NCI-H510A treated with DMSO at 0.1 percent for 48 hours (cell line): ENCODE results near the gene ZP3.
A peak's percentile ranks its signal among the peaks of the same experiment; 100 is the strongest.
"Not testable (repeated sequence)": the region's sequence is repeated elsewhere in the genome, so short reads cannot be mapped to it uniquely, and the experiment has no call there.

Experiments used
- DNase-seq: peaks from one replicate; lab custom pipeline; 2025; lab: John Stamatoyannopoulos, UW

The ZP3 gene

GRCh38 chr7:76424413-76425111 is at the start of gene ZP3:
ZP3 (plus strand) TSS chr7:76424950; CDS start chr7:76424965, 15 bp downstream.
- DNase-seq: no peak

- no peak for DNase-seq
Measured at GRCh38 chr7:76375251-76375650, 49.5 kb upstream of the ZP3 start.

DNA sequence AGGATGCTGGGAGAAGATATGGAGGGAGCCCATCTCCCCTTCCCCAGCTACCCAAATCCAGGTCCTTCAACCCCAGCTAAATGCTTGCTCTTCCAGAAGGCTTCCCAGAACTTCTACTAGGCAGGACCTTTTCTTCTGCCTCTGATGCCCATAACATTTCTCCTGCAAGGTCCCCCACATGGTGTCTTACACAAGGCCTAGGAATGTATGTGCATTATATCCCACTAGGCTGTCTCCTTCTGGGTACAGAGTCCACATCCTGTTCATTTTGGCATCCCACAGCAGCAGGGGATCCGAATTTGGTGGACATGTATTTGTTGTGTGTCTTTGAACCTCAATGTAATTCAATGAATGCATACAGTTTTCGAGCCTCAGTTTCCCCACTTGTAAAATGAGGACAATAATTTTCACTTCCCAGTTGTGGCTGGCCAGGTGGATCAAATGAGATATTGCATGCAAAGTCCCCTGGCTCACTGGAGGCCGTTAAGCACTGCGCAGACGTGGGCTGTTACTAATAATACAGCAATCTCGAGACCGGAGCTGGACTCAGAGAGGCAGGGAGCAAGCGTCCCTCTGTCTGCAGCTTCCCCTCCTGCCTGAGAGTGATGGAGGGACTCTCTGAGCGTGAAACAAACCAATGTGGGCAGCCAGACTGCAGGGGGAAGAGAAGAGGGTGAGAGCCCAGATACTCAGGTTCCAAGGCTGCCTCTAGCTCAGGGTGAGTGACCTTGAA is 47.4 kb upstream of the ZP3 start:
- DNase-seq: no peak

GRCh38 chr7:76380623-76380966 is 44.2 kb upstream of the ZP3 start:
- DNase-seq: no peak

GRCh38 chr7:76381814-76382213 is 42.9 kb upstream of the ZP3 start:
- no peak for DNase-seq

- DNase-seq: peak; percentile 5
Measured at GRCh38 chr7:76383089-76383944, 41.4 kb upstream of the ZP3 start.

GRCh38 chr7:76386691-76387260 is 38.0 kb upstream of the ZP3 start:
- no peak for DNase-seq

DNA sequence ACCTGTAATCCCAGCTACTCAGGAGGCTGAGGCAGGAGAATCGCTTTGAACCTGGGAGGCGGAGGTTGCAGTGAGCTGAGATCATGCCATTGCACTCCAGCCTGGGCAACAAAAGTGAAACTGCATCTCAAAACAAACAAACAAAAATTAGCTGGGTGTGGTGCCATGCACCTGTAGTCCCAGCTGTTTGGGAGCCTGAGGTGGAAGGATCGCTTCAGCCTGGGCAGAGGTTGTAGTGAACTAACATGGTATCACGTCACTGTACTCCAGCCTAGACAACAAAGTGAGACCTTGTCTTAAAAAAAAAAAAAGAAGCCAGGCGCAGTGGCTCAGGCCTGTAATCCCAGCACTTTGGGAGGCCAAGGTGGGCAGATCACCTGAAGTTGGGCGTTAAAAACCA is 37.0 kb upstream of the ZP3 start:
- not testable (repeated sequence) for DNase-seq

DNA sequence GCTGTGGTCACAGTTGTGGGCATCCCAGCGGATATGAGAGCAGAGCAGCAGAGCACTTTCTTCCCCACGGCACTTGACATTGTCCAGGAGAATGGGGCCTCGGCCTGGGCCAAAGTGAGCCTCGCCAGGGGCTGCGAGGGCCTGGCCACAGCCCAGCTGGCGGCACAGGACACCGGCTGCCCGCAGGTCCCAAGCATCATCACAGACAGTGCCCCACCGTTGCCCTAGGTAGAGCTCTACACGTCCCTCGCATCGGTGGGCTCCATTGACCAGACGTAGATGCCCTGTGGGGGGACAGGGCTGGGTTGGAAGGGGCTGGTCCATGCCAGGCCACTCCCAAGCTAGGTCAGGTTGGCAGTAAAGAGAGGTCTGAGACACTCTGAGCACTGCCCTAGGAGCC is 34.7 kb upstream of the ZP3 start:
- DNase-seq: no peak

- DNase-seq: no peak
Measured at GRCh38 chr7:76392531-76393115, 32.1 kb upstream of the ZP3 start.

DNA sequence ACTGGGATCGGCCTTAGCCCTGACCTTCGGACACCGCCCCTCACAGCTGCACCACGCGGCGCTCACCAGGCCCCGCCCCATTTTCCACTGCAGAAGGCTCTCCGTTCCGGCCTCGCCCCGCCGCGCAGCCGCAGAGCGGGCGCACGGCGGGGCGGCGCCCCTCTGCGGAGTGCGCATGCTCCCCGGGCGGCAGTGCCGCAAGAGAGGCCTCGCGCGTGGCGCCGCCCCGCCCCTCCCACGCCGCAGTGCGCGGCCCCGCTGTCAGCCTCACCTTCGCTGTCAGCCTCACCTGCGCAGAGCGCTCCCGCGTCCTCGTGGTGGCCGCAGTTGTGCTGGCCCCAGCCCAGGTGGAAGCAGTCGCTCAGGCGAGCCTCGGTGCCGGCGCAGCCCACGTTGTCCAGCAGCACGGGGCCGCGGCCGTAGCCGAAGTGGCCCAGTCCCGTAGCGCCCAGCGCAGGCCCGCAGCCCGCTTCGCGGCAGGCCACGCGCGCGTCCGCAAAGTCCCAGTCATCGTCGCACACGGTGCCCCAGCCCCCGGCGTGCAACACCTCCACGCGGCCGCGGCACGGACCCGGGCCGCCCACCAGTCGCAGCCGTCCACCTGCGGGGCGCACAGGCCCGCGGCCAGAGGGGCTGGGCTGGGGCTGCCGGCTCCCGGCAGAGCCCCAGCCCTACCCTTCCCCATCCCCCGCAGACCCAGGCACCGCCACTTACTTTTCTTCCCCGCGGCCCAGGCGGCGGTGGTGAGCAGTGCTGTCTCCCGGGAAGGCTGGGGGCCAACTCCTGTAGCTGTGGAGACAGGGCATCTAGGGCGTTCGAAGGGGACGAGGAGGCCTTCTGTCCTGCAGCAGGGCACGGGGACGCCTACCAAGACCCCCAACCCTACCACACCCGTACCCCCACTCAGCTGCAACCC is 31.4 kb upstream of the ZP3 start:
- DNase-seq: peak; percentile 68

DNA sequence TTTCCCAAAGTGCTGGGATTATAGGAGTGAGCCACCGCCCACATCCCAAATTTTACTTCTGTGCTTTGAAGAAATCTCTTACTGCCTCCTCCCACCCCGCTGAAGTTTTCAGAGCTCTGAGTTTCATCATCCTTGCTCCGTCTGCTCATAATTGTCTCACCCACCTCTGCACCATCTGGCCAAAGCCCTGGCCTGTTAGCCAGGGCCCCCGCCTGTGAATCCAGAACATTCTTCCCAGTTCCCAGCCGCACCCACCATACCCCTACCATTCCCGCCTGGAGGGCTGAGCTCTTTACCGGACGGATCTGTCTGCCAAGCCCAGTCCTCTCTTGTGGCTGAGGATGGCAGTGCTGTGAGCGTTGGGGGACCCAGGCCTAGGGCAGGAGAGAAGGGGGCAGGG is 29.8 kb upstream of the ZP3 start:
- no peak for DNase-seq

GRCh38 chr7:76395605-76395964 is 29.2 kb upstream of the ZP3 start:
- not testable (repeated sequence) for DNase-seq

DNA sequence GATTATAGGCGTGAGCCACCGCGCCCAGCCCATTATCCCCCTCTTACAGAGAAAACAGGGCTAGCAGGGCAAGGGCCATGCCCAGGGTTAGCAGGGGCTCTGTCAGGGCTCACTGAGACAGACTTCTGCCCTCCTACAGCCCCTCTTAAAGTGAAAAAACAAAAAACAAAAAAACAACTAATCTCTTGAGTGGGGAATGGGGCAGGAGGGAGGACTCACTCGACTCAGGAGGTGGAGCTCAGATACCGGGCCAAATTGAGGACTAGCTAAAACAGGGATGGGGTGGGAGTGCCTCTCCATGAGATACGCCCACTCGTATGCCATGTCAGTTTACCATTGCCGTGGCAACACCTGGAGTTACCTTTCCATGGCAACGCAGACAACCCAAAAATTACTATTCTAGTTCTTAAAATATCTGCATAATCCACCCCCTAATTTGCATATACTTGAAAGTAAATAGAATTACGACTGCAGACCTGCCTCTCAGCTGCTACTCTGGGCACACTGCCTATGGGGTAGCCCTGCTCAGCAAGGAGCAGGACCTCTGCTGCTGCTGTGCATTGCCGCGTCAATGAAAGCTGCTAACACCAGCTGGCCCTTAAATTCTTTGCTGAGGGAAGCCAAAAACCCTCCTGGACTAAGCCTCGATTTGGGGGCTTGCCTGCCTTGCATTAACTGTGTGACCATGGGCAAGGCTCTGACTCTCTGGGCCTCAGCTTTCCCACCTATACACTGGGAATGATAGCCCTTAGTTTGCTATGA is 28.6 kb upstream of the ZP3 start:
- no peak for DNase-seq

GRCh38 chr7:76396864-76397263 is 27.9 kb upstream of the ZP3 start:
- no peak for DNase-seq

DNA sequence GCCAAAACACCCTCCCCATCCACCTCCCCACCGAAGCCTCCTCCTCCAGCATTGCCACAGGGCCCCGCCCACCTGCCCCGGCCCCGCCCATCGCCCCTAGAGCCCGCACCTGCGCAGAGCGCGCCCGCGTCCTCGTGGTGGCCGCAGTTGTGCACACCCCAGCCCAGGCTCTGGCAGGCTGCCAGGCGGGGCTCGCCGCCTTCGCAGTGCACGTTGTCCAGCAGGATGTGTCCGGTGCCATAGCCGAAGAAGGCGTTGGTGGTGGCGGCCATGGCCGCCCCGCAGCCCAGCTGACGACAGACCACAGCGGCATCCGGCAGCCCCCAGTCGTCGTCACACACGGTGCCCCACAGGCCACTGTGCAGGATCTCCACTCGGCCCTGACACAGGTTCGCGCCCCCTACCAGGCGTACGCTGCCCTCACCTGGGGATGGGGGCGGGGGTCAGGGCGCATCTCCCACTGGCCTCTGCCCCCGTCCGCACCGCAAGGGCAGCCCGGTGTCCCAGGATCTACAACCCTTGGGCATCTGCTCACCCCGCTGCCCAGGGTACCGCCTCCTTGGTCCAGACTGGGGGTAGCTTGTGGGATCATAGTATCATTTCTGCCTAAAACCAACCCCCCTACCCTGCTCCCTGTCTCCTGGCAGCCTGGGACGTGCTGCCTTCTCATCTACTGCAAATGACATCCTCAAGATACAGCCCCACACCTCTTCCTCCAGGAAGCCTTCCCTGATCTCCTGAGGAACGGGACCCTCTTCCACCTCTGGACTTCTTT is 27.2 kb upstream of the ZP3 start:
- DNase-seq: no peak

- no peak for DNase-seq
Measured at GRCh38 chr7:76400248-76400647, 24.5 kb upstream of the ZP3 start.

DNA sequence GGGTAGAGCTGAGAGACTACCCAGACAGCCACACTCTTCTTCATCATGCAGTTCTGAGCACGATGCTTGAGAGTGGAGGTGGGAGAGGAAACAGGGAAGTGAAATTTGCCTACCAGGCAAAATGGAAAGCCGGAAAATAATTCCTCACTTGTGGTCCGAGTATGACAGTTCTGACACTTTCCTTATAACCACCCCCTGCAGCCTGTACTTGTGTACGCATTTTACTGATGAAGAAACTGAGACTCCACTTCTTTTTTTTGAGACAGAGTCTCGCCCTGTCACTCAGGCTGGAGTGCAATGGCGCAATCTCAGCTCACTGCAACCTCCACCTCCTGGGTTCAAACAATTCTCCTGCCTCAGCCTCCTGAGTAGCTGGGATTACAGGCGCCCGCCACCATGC is 21.7 kb upstream of the ZP3 start:
- not testable (repeated sequence) for DNase-seq

DNA sequence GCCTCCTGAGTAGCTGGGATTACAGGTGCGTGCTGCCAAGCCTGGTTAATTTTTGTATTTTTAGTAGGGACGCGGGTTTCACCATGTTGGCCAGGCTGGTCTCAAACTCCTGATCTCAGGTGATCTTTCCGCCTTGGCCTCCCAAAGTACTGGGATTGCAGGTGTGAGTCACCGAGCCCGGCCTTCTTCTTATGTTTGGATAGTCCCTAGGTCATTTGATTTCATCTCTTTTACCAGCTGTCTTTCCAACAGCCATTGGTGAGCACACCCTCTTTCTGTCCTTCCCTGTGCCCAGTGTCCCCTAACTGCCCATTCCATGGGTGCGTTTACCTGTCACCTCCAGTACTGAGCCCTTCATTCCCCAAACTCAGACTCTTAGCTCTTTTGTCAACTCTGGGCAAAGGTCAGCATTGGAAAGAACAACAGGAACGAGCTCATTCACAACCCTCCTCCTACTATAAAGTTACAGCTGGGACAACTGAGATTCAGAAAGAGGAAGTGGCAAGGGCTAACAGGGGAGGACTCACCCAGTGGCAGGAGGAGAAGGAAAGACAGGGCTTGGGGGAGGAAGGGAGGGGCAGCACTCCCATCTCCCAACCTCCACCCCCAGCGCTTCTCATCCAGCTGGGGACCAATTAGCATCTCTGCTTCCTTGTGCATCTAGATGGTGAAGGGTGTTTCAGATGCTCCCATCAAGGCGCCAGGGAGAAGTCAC is 20.8 kb upstream of the ZP3 start:
- DNase-seq: no peak
